ENCODE data around the gene DRC1. TPM values are rescaled to one million over a fixed set of nuclear protein-coding genes. Genes with fewer than 3 reads are reported as not detected.

DRC1 gene
- total and polyA plus RNA-seq, 8 donors, result 0.92 to 7.9 (median 4.5) TPM; not detected in 1

- Histone ChIP-seq H3K4me1 (no peaks in the 10 kb centered on the region), H3K27ac (no peak overlapping the region), H3K4me3 (no peak overlapping the region), H3K36me3 (no peaks in the 10 kb centered on the region), H3K27me3 (peaks cover 0 to 12% of the 10 kb centered on the region in 2 donors), H3K9me3 (no peaks in the 10 kb centered on the region)
- TF ChIP-seq, protein P1, sequence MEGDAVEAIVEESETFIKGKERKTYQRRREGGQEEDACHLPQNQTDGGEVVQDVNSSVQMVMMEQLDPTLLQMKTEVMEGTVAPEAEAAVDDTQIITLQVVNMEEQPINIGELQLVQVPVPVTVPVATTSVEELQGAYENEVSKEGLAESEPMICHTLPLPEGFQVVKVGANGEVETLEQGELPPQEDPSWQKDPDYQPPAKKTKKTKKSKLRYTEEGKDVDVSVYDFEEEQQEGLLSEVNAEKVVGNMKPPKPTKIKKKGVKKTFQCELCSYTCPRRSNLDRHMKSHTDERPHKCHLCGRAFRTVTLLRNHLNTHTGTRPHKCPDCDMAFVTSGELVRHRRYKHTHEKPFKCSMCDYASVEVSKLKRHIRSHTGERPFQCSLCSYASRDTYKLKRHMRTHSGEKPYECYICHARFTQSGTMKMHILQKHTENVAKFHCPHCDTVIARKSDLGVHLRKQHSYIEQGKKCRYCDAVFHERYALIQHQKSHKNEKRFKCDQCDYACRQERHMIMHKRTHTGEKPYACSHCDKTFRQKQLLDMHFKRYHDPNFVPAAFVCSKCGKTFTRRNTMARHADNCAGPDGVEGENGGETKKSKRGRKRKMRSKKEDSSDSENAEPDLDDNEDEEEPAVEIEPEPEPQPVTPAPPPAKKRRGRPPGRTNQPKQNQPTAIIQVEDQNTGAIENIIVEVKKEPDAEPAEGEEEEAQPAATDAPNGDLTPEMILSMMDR (IDR thresholded peaks at IDR 0.05), result no peak
- ATAC-seq (no peak), DNase-seq (no peak)
- intact Hi-C loops (cut with DNase I), result no loop called here
Observed at GRCh38 chr2:26480566-26481423, 79.1 kb downstream of the DRC1 start.

- intact Hi-C loops (cut with DNase I), result no loop called here
- Histone ChIP-seq H3K4me3 (no peak overlapping the region), H3K27me3 (peaks cover 0 to 8% of the 10 kb centered on the region in 2 donors), H3K4me1 (no peaks in the 10 kb centered on the region), H3K27ac (no peak overlapping the region), H3K9me3 (no peaks in the 10 kb centered on the region), H3K36me3 (no peaks in the 10 kb centered on the region)
- TF ChIP-seq, protein P1 (IDR thresholded peaks at IDR 0.05), result no peak
- DNase-seq, result no peak
- ATAC-seq, result no peak
Observed at GRCh38 chr2:26481706-26482105, 80.0 kb downstream of the DRC1 start.

GRCh38 chr2:26482211-26483026 is 80.7 kb downstream of the DRC1 start:
- no peaks in the 10 kb centered on the region for H3K4me1 ChIP-seq
- H3K36me3 ChIP-seq, result no peaks in the 10 kb centered on the region
- peaks cover 0 to 1% of the 10 kb centered on the region in 2 donors for H3K27me3 ChIP-seq
- no peaks in the 10 kb centered on the region for H3K9me3 ChIP-seq
- no peak overlapping the region for H3K27ac ChIP-seq
- no peak overlapping the region for H3K4me3 ChIP-seq
- TF ChIP-seq, protein P1 (IDR thresholded peaks at IDR 0.05), result no peak
- no peak for ATAC-seq
- DNase-seq, result no peak
- intact Hi-C loops (cut with DNase I), result no loop called here

DNA sequence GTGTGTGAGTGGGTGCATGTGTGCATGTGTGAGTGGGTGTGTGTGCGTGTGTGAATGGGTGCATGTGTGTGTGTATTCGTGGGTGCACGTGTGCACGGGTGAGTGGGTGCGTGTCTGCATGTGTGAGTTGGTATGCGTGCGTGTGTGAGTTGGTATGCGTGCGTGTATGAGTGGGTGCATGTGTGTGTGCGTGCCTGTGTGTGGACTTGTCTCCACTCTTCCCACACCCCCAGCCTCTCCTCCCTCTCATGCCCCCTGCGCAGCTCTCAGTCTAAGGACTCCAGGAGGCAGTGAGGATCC is 81.3 kb downstream of the DRC1 start:
- Histone ChIP-seq H3K36me3 (no peaks in the 10 kb centered on the region), H3K27me3 (no peaks in the 10 kb centered on the region), H3K4me1 (no peaks in the 10 kb centered on the region), H3K9me3 (no peaks in the 10 kb centered on the region), H3K4me3 (no peak overlapping the region), H3K27ac (no peak overlapping the region)
- TF ChIP-seq, protein P1 (IDR thresholded peaks at IDR 0.05), result no peak
- no peak for ATAC-seq
- intact Hi-C loops (cut with DNase I), result no loop called here
- no peak for DNase-seq

DNA sequence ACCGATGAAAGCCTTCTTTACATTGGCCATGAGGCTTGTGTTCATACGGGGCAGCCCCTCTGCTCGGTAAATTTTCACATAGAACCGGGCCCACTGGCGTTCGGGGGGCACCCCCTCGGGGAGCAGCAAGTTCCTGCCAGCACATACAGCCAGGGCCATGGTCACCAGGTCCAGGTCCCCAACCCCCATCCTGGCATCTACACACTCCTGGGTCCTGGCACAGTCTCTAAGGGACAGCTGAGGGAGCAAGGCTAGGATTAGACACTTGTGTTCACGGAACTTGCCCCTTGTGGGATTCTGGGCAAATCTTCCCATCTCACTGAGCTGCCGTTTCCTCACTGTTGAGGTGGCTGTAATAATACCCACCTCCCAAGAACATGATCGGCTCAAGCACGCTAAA is 81.8 kb downstream of the DRC1 start:
- H3K4me3 ChIP-seq, result no peak overlapping the region
- no peaks in the 10 kb centered on the region for H3K9me3 ChIP-seq
- no peak overlapping the region for H3K27ac ChIP-seq
- intact Hi-C loops (cut with DNase I), result no loop called here
- DNase-seq, result no peak
- no peaks in the 10 kb centered on the region for H3K4me1 ChIP-seq
- TF ChIP-seq, protein P1 (IDR thresholded peaks at IDR 0.05), result no peak
- no peaks in the 10 kb centered on the region for H3K27me3 ChIP-seq
- H3K36me3 ChIP-seq, result no peaks in the 10 kb centered on the region
- ATAC-seq, result no peak

Data from left lung (tissue), 10 donors.